LNCAP (cell line): Measurements from ENCODE around the gene TIAM2.

Experiments
- CTCF ChIP-seq: fragments of 450-650 bp; IDR thresholded peaks from 2 replicates; pipeline ENCODE4 v1.5.1; 2017; ENCODE audit warnings: mild to moderate bottlenecking

The TIAM2 gene

DNA sequence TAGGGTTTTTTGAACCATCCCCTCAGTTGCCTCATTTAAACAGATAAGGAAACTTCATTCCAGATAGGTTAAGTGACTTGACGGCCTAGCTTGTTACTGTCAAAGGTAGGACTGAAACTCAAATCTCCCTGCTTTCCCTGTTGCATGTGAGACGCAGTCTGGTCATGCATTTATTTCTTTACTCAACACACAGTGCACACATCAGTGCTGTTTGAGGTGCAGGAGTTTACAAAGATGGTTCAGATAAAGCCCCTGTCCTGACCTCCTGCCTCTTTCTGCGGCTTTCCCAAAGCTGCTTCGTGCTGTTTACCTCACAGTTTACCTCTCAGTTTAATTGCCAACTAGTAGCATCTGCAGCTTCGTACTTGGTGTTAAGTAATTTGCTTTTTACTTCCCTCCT is 26.6 kb downstream of the TIAM2 start:
- TF ChIP-seq CTCF = no peak

- no peak for TF ChIP-seq CTCF
Observed at GRCh38 chr6:155022721-155023120, 27.6 kb downstream of the TIAM2 start.

DNA sequence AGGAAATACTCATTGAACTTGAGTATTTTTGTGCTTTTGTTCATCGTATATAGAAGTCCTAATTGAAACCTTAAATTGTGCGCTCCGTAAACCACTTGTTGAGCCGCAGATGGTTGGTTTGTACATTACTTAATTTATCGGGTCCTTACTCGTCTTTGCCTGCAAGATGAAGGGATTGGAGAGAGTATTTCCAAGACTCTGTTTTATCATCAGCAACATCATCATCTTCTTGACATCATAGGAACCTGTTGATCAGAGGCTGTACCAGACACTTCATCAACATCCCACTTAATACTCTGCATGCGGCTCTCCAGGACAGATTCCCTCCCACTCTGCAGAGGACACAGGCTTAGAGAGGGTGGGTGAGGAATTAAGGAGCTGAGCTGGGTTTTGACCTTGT is 28.6 kb downstream of the TIAM2 start:
- no peak for TF ChIP-seq CTCF

DNA sequence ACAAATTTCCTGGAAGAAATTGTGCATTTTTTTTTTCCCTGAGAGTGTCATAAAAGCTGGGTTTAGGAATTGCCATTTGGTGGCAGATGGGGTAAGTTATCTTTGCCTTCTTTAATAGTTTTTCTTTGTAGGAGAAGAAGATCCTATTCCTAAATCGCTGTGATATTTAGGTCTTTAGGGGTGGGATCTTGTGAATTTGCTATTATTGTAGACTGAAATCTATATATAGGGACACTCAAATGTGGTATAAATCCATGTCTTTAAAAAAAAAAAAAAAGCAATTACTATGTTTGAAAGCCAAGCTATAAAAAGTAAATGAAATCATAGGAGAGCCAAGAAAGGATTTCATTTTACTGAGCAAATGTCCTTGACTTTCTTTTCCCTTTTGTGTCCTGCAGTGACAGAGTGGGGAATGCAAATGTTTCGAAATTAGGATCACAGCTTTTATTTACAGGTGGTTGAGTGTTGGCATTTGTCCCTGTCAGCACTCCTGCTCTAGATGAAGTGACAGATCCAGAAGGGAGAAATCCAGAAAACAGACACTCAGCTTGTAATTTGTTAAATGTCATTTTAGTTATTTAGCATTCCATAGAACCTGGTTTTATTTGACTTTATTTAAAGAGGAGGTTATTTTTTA is 29.4 kb downstream of the TIAM2 start:
- TF ChIP-seq CTCF = no peak

DNA sequence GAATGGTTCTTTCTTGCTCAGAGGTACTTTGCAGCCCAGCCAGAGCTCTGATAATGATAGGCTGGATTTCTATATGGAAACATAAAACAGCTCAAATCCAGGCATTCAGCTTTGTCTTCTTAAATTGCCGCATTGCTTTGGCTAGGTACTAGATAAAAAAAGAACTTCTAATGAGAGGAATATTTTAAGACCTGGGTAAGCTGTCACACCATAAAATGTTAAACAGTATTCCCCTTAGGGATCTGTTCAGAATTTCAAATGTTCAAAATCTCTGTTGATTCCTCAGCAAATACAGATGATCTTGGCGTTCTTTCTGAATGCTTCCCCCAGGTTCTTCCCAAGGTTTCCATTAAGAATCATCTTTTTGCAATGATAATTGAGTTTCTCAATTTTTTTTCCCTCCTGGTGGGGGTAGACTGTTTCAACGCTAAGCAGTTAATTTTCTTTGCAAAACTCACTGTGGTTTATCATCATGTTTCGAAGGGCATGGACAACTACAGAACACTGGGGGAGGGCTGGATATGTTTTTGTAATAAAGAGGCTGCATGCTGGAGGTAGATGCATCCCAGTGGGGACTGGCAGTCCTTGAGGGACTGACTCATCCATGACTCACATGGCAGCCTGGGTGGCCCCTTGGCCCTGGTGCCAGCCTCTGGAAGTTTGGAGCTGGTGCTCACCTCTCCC is 31.0 kb downstream of the TIAM2 start:
- no peak for TF ChIP-seq CTCF

DNA sequence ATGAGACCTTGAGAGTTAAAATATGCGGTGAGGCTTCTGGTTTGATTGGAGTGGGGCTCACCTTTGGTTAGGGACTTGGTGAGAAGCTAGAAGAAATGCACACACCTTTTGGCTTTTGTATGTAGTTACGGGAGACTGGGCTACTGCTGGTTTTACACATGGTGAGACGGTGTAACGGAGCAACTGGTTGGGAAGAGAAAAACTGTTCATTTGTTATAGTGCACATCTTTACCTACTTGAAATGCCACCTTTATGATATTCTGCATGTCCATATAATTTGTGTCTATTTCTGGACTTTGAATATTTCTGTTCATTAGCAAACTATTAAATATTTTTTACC is 31.6 kb downstream of the TIAM2 start:
- TF ChIP-seq CTCF = no peak

DNA sequence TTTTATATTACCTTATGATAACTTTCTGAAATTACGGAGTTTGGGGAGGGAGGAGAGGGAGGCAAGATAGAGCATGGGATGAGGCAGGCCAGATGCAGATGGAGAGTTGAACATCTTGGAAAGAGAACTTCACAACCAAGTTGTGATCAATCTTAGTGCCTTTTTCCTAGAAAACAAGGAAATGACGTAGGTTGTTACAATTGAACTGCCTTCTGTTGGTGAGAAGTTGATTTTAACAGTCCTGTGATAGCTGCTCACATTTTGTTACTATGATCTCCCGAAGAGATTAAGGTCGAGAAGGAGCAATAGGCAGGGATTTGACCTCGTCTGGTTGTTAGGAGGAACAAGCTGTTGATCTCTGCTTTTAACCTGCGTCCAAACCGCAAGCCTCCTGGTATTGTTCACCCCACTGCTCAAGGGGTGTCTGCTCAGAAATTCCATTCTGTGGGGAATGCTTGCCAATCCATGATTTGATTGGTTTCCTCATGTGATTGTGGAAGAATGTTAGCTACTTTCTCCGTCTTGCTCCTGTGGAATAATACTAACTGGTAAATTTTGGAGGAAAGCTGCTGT is 35.1 kb downstream of the TIAM2 start:
- no peak for TF ChIP-seq CTCF
